Left forelimb (tissue), 1 donor: ENCODE data around the gene IFNA1.
"Not testable (repeated sequence)": the region's sequence is repeated elsewhere in the genome, so short reads cannot be mapped to it uniquely, and the experiment has no call there.

Source experiments
- DNase-seq: peaks from one replicate; pipeline ENCODE4 v3.0.0-alpha.2; 2018; ENCODE audit warnings: low spot score

Gene IFNA1

GRCh38 chr9:21440139-21440538, at the start of gene IFNA1:
Gene IFNA1 (plus strand): TSS chr9:21440439. CDS start chr9:21440508, 69 bp downstream.
- DNase-seq = no peak

DNA sequence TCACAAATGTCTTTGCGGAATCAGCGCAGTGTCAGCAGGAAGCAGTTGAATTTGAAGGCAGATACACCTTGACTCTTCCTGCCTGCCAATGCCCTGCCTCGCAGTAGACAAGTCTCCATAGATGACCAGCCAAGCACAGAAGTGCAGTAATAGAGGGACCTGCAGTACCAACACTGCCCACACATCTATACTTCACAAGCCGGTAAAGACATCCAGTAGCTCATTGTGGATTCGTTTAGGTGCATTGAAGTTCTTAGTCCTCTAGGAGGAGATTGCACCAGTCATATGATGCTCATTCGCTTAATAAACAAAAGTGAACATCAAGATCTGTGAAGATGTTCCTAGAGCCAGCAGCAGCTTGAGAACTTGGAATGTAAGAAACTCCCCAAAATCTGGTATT, 48.0 kb upstream of the IFNA1 start:
- no peak for DNase-seq

DNA sequence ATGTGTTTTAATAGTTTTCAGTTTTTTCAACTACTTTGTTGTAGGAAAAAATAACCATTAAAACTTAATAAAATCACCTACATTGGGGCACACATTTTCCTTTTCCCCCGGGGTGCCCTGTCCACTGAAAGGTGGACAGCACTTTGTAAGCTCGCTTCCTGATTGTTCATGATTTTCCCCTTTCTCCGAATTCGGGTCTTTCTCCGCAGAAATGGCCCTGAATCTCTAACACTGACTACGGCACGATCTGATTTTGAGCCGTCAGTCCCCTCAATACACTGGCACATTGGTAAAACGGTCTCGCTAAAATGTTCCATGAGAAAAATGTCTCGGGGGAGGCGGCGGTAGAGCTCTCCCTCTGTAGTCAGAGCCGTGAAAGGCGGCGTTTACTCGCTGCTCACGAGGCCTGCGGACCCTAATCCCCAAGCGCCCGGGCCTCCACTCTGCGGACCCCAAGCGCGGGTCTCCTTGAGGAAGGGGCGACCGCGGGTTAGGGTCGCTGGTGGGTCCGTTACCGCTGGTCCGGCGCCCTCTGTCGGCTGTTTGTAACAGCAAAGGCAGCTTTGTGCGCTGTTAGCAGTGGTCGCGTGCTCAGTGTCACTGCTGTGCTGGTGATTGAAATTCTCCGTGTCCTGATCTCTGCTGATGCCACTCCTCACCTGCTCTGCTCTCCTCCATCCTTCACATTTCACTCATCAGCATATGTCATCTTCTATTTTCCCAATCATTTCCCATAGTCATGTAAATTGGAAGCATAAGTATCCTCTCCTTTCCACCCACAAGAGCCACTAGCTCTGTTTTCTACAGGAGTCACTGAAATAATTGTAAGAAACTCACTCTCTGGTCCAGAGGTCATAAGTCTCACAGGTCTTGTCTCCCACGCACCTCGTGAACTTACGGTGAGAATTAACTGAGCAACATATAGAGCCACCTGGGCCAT, 44.2 kb upstream of the IFNA1 start:
- DNase-seq = peak; percentile 70

DNA sequence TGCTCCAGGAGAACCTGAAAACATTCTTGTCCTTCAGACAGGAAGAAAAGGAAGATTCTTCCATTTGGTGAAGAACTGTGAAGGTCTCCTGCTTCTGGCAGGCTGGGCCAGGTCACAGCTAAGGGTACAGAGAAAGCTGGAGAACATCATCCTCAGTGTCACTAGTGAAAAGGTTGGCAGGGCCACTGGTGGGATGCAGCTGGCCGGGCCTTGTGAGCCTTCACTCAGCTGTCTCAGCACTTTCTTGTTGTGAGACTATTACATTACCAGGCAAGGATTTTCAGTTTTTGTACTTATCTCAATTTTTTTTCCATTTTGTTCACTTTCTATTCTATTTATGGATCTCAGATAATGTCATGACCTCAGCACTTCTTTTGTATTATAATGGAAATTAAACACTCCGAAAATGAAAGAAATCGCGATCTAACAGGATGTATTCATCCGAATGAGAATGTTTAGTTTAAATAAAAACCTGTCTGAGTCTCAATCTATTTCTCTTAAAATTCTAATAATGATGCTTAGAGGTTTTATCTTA, 41.2 kb upstream of the IFNA1 start:
- no peak for DNase-seq

DNA sequence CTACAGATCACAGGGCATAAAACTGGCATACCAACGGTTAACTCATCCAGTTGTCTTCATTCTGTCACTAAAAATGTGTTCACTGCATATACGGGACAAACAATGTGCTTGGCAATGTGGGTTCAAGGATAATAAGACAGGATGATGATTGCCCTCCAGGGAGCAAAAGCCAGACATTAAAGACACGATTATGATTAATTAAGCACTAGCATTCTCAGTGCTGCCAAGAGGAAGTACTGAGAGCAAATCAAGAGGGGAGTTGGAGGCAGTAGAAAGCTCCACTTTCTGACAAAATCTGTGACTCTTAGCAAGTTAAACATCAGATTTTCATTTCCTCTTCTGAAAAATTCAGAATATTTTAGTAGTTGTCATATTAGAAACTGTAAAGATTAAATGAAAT, 40.3 kb upstream of the IFNA1 start:
- DNase-seq = no peak

- no peak for DNase-seq
These were observed 37.6 kb upstream of the IFNA1 start for GRCh38 chr9:21402386-21403251.

DNA sequence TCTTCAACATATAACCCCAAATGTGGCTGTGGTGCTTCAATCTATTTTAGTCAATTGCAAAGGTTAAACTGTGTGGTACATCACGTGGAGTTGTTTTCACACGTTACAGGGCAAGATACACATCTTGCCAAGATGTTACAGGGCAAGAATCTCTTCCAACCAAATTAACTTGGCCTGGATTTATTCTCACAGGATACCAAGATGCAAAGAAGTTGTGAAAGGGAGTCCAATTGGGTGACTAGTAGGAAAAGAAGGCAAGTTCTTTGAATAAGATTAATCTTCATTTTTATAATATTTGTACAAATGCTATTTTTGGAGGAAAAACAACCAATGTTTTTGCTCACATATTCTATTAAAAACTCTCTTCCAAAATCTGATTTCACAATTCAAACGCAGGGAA, 36.1 kb upstream of the IFNA1 start:
- DNase-seq = no peak

GRCh38 chr9:21408817-21409216, 31.4 kb upstream of the IFNA1 start, which contains the start of gene IFNA8:
Gene IFNA8 (plus strand): TSS chr9:21409117. CDS start chr9:21409177, 60 bp downstream.
- DNase-seq = no peak

GRCh38 chr9:21412107-21412506, 28.1 kb upstream of the IFNA1 start:
- DNase-seq = no peak

GRCh38 chr9:21413151-21413550, 27.1 kb upstream of the IFNA1 start:
- DNase-seq = no peak

DNA sequence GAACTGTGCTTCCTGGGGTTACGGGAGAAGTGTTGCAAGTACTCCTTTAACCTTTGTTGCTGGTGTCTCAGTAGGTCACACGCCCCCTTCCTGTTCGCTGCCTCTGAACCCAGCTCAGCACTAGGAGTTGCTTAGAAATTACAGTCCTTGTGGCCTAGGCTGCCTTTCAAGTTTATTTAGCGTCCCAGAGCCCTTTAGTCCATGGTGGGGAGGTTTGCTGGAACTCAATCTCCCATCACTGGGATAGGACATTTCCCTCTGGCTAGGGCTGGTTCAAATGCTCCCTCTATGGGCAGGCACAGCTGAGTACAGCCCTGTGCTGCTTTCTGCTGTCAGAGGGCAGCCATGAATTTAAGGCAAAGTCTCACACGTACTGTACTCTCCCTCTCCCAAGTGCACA, 26.6 kb upstream of the IFNA1 start:
- DNase-seq = no peak

DNA sequence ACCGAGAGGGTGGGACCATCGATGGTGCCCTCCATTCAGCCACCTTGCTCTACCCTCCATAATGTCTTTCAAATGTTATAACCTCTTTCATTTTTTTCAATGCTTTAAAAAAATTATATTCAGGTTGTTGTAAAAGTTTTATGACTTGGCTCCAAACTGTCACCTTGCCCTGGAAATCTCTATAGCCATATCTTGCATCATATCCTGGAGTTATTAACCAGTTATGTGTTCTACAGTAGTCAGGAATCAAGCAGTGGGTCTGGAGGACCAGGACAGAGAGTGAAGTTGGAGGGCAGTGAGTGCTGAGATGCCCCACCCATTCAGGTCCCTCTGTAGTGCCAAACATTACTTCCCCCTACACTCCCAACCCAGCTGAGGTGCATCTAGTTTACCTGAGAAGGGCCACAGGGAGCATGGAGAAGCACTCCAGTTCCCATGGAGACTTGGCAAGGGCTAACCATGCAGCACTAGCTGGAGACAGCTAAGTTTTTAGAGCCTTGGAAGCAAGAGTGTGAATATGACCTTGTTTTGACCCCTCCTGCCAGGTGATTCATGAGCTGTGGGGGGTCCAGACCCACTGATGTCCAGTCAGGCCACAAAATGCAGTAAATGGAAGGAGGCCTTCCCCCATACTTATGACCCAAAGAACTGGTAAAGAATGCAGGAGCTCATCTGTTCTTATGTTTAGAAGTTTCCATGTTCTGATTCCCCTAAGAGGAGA, 25.9 kb upstream of the IFNA1 start:
- no peak for DNase-seq

GRCh38 chr9:21415493-21416267, 24.6 kb upstream of the IFNA1 start:
- no peak for DNase-seq

DNA sequence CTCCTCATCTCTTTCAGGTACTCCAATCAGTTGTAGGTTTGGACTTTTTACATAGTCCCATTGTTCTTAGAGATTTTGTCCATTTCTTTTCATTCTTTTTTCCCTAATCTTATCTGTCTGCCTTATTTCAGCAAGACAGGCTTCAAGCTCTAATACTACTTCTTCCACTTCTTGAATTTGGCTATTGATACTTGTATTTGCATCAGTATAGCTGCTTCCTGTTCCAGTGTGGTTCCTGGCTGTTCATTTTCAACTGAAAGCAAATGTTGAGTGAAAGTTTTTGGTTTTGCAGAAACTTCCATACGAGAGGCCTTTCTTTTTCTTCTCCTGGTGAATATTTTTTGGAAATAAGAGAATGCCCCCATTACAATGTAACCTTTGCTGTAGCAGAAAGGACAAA, 12.0 kb upstream of the IFNA1 start:
- no peak for DNase-seq

DNA sequence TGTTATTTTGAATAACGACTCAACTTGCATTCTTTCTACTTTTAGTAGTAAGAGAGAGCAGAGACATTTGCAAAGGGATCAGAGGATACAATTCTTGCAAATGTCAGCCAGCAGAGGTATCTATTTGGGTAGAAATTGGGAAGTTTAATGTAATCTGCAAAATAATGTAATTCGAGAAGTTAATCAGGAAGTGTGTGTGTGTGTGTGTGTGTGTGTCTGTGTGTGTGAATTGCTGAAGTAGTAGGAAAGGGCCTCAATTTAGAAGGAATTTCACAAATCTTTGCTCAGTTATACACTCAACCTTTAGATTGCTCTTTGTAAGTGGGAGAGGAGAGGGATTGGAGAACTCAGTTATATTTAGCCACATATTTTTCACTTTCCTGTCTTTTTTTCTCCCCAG, 11.0 kb upstream of the IFNA1 start:
- DNase-seq = no peak

GRCh38 chr9:21432672-21433425, 7.4 kb upstream of the IFNA1 start:
- no peak for DNase-seq

GRCh38 chr9:21434202-21435014, 5.8 kb upstream of the IFNA1 start:
- DNase-seq = no peak

DNA sequence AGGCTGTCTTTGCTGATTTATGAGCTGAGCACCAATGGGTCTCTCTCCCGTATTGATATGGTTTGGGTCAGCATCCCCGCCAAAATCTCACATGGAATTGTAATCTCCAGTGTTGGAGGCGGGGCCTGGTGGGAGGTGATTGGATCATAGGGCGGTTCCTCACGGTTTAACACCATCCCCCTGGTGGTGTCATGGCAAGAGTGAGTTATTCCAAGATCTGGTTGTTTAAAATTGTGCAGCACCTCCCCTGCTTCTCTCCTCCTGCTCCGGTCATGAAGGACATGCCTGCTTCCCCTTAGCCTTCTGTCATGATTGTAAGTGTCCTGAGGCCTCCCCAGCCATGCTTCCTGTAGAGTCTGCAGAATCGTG, 5.2 kb upstream of the IFNA1 start:
- DNase-seq = not testable (repeated sequence)

DNA sequence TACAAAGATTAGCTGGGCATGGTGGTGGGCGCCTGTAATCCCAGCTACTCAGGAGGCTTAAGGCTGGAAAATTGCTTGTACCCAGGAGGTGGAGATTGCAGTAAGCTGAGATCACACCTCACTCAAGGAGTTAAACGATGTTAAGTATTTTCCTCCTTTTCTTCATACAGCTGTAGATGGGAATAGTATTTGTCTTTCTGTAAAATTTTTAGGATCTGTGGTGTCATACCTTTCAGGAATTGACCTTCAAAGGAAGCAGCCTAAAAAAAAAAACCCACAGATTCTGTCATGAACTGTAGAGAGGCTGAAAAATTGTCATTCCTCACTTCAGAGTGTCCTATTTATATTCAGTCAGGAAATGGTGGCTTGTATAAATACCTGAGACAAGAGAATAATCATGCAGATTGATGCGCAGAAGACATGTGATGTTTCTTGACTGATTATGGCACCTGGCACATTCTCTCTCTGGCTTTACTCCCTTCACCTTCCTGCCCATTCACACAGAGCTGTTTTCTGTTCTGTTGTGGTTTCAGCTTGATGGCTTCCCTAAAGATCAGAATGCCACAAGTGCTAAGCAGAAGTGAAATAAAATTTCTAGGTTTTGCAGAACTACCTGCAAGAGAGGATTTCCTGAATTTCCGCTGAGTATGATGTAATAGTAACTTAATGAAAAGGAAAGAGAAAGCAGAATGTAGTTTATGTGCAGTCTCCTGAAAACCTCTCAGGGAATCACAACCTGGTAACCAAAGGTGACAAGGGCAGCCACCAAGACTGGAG, 3.8 kb downstream of the IFNA1 start:
- DNase-seq = no peak
